Astrocyte (in vitro differentiated cells and primary cell): ENCODE data around the gene MMEL1.

Experiments
- CTCF ChIP-seq: IDR thresholded peaks from 2 replicates; pipeline ENCODE4 v1.5.1; 2011; ENCODE audit warnings: low read depth, mild to moderate bottlenecking, inconsistent platforms, low read length, moderate library complexity; ENCODE audit not compliant: insufficient read depth
- EZH2 ChIP-seq: IDR thresholded peaks from 2 replicates; pipeline ENCODE4 v1.6.1; 2012; ENCODE audit warnings: mild to moderate bottlenecking, low read length, inconsistent platforms; ENCODE audit not compliant: insufficient read depth

GRCh38 chr1:2623571-2624337, 9.1 kb downstream of the MMEL1 start:
- no peak for TF ChIP-seq CTCF
- no peak for TF ChIP-seq EZH2
